NCI-H187 treated with DMSO at 0.1 percent for 48 hours (cell line): Measurements from ENCODE around the gene TRIM66.

ENCODE experiments used
- DNase-seq: peaks from one replicate; lab custom pipeline; 2025; lab: John Stamatoyannopoulos, UW

The TRIM66 gene

GRCh38 chr11:8713760-8714454, 31.4 kb upstream of the TRIM66 start:
- no peak for DNase-seq

DNA sequence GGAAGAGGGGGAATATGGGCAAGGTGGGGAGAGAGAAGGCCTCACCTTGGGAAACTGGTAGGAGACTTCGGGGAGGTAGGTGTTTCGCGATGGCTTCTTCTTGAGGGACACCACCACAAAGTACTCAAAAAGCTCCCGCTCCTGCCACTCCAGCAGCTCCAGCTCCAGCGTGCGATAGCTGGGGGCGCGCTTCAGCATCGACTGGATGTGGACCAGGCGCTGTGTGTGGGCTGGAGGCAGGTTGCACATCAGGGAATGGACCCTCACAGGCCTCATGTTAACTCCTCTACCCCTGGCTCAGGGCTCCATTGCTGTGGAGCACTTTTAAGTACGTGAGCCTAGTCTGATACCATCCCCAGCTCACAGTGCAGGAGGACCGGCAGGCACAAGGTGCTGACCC, 30.0 kb upstream of the TRIM66 start:
- DNase-seq = no peak

DNA sequence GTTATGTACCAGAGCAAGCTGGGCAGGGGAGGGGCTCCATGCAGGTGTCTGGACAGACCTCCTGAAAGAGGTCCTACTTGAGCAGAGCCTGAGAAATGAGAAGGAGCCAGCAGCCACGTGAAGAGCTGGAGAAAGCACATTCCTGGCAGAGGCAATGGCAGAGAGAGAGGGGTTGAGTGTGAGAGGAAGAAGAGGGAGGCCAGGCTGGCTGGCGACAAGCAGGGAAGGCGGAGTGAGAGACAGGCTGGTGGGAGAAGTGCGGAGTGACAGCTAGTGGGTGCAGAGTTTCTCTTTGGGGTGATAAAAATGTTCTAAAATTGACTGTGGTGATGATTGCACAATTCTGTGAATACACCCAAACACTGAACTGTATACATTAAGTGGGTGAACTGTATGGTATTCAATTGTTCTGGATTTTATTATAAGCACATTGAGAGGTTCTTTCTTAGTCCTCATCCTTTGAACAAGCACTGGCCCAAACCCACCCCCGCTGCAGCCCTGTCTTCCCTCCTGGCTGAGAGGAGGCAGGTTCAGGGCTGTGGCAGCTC, 29.5 kb upstream of the TRIM66 start:
- DNase-seq = no peak

DNA sequence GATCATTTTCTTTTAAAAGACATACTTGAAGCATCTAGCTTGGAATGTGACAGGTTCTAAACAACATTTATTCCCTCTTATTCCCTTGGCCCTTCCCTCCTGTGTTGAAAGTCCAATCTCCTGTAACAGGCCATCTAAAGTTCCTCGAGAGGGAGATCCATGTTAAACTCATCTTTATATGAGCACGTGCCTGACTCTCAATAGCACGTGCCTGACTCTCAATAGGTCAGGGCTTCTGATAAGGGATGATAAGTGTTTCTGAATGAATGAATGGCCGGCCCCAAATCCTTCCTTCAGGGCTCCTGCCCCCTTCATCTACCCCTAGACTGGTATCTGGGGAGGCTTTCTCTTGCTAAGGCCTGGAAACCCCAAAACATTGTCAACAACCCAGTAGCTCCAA, 27.3 kb upstream of the TRIM66 start:
- no peak for DNase-seq

- DNase-seq = no peak
Observed at GRCh38 chr11:8709002-8709672, 26.7 kb upstream of the TRIM66 start.

DNA sequence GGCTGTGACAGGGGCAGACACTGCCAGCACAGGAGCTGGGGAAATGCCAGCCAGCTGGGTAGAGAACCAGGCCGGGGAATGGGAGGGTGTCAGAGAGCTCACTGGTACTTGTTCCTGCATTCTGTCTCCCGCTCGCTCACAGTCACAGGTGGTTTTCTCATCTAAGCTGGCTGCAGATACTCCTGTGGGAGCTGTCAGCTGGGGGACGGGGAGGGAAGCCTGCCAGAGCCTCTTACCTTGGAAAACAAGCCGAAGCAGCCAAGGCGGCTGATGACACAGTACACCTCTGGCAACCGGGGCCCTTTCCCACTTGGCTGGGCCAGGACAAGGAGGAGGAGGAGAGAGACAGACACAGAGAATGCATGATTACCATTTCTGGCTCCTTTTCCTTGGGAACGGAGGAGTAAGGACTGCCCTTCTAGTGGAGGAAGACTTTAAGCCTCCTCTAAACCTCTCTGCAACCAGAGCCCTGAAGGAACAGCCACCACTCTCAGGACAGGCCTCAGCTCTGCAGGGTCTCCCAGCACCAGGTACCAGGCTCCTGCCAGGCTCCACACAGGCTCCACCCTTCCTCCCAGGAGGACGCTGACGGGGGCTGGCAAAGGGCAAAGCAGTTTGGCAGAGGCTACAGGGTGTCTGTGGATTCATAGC, 25.2 kb upstream of the TRIM66 start:
- DNase-seq = no peak

DNA sequence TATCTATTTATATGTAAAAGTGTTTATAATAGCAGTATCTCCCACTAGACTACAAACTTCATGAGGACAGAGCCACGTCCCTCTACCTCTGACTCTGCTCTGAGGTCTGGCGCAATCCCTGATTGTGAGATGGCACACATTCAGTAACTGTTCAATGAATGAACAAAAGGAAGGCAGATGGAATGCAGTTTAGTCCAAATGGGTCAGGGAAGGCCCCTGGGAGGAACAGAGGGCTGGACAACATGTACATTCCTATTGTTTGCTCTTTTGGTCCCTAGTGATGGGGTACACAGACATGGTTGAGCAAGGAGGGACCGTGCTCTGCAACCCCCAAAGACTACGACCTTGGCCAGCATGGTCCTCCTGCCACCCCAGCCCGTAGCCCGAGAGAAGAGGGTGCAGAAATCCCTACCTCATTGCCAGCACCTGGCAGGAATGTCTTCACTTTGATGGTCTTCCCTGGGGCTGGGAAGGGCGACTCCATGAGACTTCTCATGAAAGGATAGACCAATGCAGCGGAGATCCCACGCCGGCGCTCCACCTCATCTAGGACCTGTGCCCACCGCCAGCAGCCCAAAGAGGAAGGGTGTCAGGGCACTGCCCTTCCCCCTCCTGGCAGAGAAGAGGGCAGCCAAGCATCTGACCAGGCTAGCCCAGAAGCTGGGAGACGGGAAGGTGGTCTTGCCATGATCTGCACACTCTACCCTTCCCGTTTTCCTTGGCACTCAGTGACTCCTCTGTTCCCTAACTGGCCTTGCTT, 24.4 kb upstream of the TRIM66 start:
- no peak for DNase-seq

GRCh38 chr11:8705146-8705545, 22.7 kb upstream of the TRIM66 start:
- no peak for DNase-seq

- DNase-seq = no peak
Observed at GRCh38 chr11:8704136-8704535, 21.7 kb upstream of the TRIM66 start.

- no peak for DNase-seq
Observed at GRCh38 chr11:8702598-8702915, 20.1 kb upstream of the TRIM66 start.

DNA sequence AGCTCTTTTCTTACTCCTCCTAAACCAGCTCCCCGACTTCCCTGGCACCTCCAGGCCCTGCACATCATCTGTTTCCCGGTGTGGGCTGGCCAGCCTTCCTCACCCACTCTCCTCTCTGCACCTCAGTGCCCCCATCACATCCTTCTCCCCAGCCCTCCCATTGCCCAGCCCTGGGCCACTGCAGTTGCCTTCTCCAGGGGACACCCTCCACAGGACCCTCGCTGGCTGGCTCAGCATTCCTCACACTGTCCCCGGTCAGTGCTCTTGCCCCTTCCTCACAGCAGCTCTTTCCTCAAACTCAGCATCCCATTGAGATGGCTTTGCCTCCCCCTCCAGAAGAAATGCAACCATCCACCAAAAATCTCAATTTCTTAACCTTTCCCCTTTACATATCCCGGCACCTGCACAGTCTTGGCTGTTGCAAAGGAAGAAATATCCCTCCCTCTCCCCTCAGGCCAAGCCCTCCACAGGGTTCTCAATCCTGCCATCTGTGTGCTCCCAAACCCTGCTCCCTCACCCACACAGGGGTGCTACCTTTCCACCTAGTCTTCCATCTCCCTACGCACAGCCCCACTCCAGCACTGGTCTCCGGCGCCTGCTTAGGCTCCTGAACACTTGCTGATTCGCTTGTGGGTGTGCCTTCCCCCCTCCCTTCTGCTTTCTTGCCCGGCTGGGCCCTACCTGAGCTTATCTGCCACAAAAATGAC, 19.6 kb upstream of the TRIM66 start:
- DNase-seq = no peak

- no peak for DNase-seq
Observed at GRCh38 chr11:8699903-8700302, 17.4 kb upstream of the TRIM66 start.

DNA sequence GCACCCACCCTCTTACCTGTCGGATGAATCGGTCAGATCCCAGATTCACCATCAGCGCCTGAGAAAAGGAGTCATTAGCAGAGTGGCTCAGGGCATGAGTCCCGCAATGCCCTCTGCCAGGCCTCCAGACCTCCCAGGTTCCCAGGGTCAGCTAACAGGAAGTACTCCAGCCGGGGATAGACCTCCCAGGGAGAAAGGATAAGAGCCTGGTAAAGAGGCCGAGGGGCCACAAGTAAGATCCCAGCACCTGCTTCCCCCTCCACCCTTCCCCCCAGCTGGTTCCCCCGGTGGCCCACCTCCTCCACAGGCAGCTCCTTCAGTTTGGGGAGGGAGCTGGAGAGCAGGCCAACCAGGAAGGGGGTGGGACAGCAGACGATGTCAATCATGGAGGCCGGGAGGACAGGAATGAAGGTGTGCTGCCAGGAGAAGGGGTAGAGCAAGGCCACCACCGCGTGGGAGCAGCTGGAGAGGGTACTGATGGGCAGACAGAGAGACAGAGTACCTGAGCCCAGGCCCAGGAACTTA, 16.5 kb upstream of the TRIM66 start:
- no peak for DNase-seq

- no peak for DNase-seq
Observed at GRCh38 chr11:8698379-8698851, 15.9 kb upstream of the TRIM66 start.

GRCh38 chr11:8697054-8697453, 14.6 kb upstream of the TRIM66 start:
- no peak for DNase-seq

GRCh38 chr11:8694137-8694536, 11.7 kb upstream of the TRIM66 start:
- DNase-seq = no peak

- no peak for DNase-seq
Observed at GRCh38 chr11:8693555-8693954, 11.1 kb upstream of the TRIM66 start.

GRCh38 chr11:8693010-8693551, 10.6 kb upstream of the TRIM66 start:
- DNase-seq = no peak

DNA sequence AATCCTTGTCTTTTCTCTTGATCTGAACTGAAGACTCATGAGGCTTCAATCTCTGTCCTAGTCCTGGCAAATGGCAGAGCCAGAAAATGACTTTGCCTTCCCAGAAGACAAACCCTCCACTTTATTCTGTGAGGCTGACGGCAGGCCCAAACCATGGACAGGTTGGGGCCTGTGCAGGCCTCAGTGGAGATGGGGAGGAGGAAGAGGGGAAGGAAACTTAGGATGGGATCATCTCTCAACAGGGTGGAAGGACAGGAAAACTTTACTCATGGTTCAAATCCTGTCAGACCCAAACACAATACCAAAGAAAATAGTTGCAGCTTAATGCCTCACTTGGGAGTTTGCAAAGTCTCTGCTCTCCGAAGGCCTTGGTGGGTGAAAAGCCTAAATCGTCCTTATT, 10.0 kb upstream of the TRIM66 start:
- no peak for DNase-seq

GRCh38 chr11:8691601-8692000, 9.1 kb upstream of the TRIM66 start:
- no peak for DNase-seq
